Putamen (tissue), 1 donor: ENCODE results near the gene TOP1.

Experiments
- DNase-seq: peaks from one replicate; pipeline ENCODE4 v3.0.0-alpha.2; 2016; ENCODE audit warnings: low spot score

The TOP1 gene

GRCh38 chr20:41037179-41037578, 8.6 kb downstream of the TOP1 start:
- DNase-seq: no peak

- no peak for DNase-seq
Measured at GRCh38 chr20:41038149-41038877, 9.7 kb downstream of the TOP1 start.

DNA sequence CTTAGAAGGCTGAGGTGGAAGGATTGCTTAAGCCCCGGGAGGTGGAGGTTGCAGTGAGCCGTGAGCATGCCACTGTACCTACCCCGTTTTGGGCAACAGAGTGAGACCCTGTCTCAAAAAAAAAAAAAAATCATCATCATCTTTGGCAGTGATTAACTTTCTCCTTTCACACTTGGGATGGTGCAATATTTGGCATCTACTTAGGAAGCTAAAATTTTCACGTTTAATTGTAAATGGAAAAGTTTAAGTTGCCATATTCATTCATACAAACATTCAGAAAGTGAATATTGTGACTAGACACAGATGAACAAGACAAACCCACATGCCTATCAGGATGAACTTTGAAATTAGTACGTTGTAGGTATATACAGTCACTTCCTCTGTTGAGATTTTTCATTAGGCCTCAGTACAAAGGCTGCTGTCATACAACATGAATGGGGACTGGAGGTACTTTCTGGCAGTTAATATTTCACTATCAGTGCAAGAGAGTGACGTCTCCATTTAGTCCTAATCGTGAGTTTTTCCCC, 10.3 kb downstream of the TOP1 start:
- no peak for DNase-seq

DNA sequence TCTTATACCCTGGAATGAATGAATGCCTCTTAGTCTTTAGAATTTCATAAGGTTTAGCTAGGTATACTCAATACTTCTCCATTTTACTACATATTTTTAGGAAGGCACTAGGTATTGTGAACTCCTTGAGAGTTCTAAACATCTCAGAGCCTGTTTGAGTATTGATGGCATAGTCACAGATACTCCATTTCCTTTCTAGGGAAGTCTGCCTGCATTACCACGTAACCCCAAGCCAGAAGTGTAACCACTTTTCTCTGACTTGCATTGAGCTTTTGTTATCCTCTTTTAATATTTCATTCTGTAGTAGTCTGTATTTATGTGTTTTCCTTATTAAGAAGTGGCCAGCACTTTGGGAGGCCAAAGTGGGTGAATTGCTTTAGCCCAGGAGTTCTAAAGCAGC, 12.2 kb downstream of the TOP1 start:
- no peak for DNase-seq

DNA sequence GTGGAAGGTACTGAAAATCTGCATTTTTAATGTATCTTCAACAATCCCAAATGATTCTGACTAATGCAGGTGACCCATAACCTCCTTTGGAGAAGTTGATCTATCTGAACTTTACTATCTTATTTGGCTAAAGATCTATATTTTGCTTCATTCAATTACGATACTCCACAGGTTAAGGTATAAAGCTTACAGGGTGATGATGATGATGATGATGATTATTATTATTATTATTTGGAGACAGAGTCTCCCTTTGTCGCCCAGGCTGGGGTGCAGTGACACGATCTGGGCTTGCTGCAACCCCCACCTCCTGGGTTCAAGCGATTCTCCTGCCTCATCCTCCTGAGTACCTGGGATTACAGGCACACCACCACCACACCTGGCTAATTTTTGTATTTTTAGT, 13.1 kb downstream of the TOP1 start:
- DNase-seq: no peak

DNA sequence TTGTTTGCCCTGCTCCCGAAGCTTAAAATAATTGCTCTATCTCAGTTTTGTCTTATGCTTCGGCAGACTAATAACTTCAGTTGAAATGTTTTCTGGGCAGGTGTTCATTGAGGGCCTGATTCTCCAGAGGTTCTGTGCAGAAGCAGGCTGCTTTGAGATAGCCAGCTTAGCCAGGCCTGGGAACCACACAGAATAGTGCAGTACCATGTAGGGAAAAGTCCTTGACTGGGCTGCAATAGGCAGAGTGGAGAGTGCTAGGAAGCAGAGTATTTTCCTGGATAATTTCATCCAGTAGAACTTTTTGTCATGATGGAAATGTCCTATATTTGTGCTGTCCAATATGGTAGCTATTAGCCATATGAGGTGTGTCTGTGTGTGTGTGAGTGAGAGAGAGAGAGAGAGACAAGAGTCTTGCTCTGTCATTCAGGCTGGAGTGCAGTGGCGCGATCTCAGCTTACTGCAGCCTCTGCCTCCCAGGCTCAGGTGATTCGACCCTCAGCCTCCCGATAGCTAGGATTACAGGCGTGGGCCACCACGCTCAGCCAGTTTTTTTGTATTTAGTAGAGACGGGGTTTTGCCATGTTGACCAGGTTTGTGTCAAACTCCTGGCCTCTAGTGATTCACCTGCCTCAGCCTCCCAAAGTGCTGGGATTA, 15.9 kb downstream of the TOP1 start:
- no peak for DNase-seq

DNA sequence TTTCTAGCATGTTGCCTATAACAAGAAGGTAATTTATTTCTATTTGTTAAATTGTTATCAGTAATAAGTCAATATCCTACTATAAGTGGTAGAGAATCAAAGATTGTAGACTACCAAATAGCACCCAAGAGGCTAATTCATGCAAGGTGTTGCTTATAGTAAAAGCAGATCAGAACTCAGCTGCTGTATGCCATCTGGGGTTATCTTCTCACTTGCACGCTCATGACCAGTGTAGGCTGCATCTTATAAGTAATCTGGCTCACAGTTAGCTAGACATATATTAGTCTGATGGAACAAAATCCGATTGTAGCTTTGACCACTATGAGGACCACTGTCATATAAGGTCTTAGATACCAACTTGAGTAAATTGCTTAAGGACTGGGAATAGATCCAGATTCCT, 17.0 kb downstream of the TOP1 start:
- DNase-seq: no peak

DNA sequence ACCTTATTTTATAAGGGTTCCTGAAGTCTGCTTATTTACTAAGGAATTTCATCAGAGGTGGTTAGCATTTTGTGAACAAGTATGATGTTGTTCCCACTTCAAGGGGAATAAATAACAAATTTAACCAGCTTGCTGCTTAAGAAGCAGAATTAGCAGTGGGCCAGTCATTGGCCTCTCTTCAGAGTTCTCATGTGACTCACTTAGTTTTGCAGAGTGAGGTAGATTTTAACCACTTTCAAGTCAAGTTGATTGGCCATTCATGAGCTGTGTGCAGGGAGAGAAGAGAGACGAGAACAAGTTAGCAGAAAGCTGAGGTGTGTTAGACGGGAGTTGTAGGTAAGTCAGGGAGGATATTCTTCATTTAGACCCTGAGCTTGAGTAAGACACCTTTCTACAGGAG, 18.1 kb downstream of the TOP1 start:
- no peak for DNase-seq

DNA sequence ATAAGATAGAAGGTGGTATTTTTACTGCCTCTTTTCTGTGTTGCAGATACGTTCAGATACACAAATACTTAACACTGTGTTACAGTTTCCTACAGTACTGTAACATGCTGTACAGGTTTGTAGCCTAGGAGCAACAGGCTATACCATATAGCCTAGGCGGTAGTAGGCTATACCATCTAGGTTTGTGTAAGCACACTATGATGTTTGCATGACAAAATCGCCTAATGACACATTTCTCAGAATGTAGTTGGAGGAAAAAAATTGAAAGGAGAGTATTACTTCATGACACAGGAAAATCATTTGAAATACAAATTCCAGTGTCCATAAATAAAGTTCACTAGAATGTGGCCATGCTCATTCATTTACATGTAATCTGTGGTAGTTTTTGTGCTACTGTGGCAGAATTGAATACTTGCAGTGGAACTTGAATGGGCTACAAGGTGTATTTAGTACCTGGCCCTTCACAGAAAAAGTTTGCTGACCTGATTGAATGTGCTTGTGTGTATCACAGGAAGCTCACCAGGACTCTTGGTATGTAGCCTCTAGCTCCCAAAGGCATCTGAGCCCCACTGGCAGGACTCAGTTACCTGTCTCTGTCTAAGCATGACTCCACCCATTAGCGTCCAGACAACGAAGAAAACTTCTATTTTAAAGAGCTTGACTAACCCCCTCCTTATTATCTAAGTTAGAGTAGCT, 18.8 kb downstream of the TOP1 start:
- DNase-seq: no peak

DNA sequence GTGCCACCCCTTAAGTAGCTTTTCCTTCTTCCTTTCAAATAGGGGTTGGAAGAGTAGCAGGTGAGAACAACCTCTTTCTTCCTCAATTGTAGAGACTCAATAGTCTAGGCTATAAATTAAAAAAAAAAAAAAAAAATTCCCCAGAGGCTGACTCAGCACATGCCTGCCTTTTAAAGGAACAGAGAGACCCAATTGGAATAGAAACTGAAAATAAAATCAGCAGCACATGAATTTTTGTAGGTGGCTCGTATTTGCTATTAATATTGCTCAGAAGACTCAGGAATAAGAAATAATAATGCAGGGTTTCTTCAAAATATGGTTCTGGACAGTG, 19.3 kb downstream of the TOP1 start:
- DNase-seq: no peak

DNA sequence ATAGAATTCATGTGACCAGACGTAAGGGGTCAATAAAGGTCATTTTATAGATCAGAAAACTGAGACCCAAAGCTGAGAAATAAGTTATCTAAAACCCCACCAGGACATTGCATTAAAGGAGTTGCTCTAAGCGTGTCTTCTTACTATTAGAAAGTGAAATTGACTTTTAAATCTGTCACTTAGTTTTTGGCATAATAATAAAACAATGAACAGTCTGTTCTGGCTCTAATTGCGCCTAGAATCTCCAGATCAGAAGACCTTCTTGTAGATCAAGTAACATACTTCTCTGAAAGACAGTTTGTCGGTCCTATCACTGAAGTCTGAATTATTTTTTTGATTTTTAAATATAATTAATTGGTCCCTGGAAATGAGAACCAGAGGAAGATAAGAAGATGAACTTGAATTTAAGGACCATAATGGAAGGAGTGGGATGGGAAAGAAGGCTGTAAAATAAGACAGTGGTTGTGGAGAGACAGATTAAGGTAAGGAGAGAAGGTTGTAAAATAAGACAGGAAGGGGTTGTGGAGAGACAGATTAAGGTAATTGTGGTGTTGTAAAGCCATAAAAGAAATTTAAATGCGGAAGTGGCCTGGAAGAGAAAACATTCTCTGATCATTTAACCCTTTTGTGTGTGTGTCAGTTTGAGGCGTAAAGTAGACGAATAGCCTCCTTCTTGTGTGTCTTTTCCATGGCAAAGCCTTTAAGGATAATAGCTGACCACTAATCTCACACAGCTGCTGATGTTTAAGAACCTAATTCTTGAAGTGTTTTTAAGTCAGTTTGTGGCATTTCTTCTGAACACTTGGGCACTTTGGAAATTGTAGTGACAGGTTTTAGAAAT, 20.1 kb downstream of the TOP1 start:
- no peak for DNase-seq

GRCh38 chr20:41049451-41049850, 20.8 kb downstream of the TOP1 start:
- DNase-seq: no peak

DNA sequence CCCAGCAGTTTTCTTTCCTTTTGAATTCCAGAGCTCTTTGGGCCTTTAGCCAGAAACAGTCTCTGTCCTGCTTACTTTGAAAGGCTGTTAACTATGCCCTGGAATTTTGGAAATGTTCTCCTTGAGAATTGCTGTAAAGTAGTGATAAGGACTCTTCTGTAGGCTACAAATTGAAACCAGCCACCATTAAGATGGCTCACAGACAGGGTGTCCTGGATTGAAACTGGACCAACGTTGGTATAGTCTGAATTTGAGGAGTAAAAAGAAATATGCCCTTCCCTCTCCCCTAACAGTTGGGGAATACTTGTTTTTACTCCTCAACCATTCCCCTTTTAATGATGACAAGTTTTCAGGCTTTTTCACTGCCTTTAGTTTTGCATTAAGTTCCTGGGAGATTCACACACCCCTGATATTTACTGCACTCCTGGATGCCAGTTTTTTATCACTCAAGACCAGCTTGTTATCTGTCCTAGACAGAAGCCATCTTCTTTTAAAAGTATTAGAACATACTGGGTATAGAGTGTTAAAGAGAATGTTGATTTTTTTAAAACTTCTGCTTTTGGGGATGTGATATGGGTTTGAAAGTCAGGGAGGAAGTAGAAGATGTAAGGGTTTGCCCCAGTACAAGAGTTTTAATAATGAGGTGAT, 21.9 kb downstream of the TOP1 start:
- DNase-seq: no peak

DNA sequence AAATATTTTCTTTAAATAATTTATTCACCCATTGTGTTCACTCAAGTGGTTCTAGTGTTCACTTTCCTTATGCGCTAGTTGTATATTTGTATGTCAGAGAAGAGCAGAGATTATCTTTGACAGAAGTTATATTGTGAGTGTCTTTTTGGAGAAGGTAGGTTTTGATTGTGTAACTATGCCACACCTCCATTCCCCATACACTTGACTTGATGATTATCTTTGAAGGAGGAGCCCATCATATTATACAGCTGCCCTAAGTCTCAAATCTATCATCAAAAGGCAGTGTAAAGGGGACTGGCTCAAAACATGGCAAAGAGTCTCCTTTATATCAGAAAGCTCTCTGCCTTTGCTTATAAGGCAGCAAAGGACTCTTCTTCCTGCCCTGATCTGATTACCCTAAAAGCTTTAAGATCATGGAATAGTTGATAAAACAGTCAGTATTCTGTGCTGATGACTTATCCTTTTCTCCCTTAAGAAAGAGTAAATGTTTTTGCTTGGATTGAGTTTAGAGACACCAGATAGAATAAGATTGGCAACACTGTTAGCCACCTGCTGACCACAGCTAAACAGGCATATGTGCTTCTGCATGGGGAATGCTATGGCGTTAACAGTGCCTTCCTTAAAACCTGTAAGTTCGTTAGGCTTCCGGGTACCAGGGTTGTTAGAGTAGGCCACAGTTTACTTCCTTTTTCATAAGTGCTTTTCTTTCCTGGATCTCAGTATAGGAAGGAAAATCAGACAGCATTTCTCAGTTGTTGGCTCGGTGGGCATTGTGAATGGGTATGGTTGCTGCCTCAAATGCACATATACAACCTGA, 22.6 kb downstream of the TOP1 start:
- no peak for DNase-seq

GRCh38 chr20:41052742-41053419, 24.3 kb downstream of the TOP1 start:
- no peak for DNase-seq

DNA sequence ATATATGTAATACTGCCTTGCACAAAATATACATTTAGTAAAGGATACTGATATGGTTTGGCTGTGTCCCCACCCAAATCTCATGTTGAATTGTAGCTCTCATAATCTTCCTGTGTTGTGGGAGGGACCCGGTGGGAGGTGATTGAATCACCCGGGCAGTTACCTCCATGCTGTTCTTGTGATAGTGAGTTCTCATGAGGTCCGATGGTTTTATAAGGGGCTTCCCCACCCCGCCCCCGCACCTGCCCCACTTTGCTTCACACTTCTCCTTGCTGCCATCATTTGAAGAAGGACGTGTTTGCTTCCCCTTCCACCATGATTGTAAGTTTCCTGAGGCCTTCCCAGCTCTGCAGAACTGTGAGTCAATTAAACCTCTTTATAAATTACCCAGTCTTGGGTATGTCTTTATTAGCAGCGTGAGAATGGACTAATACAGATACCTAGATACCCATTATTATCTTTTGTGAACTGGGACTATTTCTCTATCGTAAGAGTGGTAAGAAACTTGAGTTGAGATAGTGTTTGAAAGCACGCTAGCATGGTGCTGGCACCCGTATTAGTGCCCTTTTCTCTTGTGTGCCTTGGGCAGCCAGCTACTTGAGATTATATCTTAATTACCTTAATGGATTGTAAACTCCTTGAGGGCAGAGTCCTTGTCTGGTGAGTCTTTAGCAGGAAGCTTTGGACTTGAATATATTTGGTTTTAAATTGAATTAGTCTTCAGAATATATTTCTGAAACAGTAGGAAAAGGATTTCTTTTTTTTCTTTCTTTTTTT, 25.6 kb downstream of the TOP1 start:
- DNase-seq: no peak

- no peak for DNase-seq
Measured at GRCh38 chr20:41054847-41055230, 26.2 kb downstream of the TOP1 start.

- no peak for DNase-seq
Measured at GRCh38 chr20:41055679-41056078, 27.1 kb downstream of the TOP1 start.

DNA sequence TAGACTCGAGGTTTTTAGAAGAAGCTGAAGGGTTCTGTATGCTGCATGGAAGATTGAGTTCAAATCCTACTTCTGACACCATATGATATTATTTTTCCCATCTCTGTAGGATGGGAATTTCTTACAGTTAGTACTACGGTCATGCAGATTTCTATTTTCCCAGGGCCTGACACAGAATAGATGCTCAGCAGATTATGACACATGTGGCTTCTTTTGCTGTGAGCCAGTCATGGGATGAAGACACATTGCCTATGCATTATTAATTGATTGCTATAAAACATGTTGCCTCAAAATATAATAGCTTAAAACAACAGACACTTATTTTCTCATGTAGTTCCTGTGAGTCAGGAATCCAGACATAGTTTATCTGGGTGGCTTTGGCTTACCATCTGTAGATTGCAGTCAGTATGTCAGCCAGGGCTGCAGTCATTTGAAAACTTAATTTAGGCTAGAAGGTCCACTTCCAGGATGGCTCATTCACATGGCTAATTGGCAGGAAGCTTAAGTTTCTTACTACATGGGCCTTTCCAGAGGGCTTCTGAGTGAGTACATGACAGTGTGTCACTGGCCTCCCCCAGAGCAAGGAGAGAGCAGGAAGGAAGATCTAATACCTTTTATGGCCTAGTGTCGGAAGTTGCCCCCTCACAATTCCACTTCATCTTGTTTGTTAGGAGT, 29.5 kb downstream of the TOP1 start:
- DNase-seq: no peak
